AG04450 (cell line): ENCODE results near the gene EFTUD2. TPM values are rescaled to one million over a fixed set of nuclear protein-coding genes. Genes with fewer than 3 reads are reported as not detected.

Experiments
- CTCF ChIA-PET: fragments of 300-600, 350-600 bp; formaldehyde crosslinking; extraction: SDS; loops from one replicate; lab custom pipeline; 2022; ENCODE audit warnings: antibody characterized with exemption, inconsistent platforms; lab: Charles Lee
- POLR2A ChIA-PET: fragments of 350-600 bp; formaldehyde crosslinking; extraction: SDS; loops from one replicate; lab custom pipeline; 2021; ENCODE audit warnings: antibody characterized with exemption, inconsistent platforms; lab: Yijun Ruan, JAX
- DNase-seq: peaks from one replicate; pipeline ENCODE4 v3.0.0-alpha.2; 2011; ENCODE audit warnings: low read depth, low spot score
- H3K27ac ChIP-seq: one replicate; pipeline ENCODE4 v1.5.1; 2012; ENCODE audit warnings: low read depth, low read length, control low read depth
- H3K27me3 ChIP-seq: one replicate; pipeline ENCODE4 v1.6.0; 2012; ENCODE audit warnings: low read length; ENCODE audit not compliant: control insufficient read depth, insufficient read depth
- H3K4me3 ChIP-seq: 2 replicates; pipeline ENCODE4 v1.5.1; 2011; ENCODE audit warnings: mild to moderate bottlenecking, low read depth, low read length, control low read depth
- H3K9me3 ChIP-seq: 2 replicates; pipeline ENCODE4 v1.5.1; 2012; ENCODE audit warnings: low read length; ENCODE audit not compliant: control insufficient read depth, insufficient read depth
- CTCF ChIP-seq: IDR thresholded peaks from 2 replicates; pipeline ENCODE4 v1.5.1; 2011; ENCODE audit warnings: low read depth, low read length, control low read depth, inconsistent platforms
- polyA plus RNA-seq: library from polyadenylated mRNA; depleted of rRNA; stranded (reverse); fragments of >200 nt; gene quantifications from 2 replicates; pipeline ENCODE4 v1.2.3, GENCODE V29; 2011

The EFTUD2 gene
- polyA plus RNA-seq, 1 experiment, result 147 TPM

GRCh38 chr17:44831371-44831770 is 67.9 kb downstream of the EFTUD2 start:
- Histone ChIP-seq H3K27me3 (no peaks in the 10 kb centered on the region), H3K9me3 (no peaks in the 10 kb centered on the region), H3K27ac (no peak overlapping the region), H3K4me3 (no peak overlapping the region)
- TF ChIP-seq CTCF, result no peak
- no peak for DNase-seq
- ChIA-PET CTCF (no interaction called here), POLR2A (no interaction called here)

DNA sequence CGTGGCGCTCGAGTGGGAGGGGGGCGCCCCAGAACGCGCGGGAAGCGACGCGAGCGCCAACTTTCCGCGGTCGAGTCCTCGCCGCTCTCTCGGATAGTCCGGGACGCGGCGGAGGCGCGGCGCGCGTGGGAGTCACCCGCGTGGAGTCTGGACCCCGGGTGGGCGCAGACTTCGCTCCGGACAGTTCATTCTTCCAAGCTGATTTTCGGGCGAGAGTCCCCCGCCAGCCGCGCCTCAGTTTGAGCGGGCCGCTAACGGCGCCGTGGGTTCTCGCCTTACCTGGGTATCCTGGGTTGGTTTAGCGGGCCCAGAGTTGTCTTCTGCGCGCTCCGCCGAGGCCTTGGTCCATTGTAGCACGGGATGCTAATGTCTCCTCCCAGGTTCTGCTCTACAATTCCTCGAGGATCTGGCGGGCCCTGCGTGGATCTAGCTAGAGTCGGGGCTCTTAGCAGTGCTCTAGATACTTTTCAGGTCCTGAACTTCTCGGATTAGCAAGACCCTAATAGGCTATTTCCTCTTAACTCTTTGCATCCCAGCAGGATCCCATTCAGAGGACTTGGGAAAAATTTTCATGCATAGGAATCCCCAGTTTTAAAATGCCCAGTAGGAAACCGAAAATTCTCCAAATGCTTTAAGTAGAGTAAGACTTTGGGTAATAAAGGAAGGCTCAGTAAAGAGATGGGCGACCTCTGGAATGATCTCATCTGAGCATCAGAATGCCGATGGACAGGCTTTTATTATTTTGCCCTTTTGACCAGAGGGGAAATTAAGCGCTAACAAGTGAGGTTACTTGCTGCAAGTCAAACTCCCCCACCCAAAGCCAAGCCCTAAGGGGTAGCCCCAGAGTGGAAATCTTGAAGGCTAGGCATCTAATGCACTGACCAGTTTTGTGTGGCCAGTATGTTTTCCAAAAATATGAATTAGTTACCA is 68.6 kb downstream of the EFTUD2 start:
- Histone ChIP-seq H3K9me3 (no peaks in the 10 kb centered on the region), H3K27ac (peak overlapping the region; percentile 21), H3K4me3 (peak overlapping the region; percentile 79), H3K27me3 (no peaks in the 10 kb centered on the region)
- no peak for TF ChIP-seq CTCF
- DNase-seq, result no peak
- ChIA-PET POLR2A (no interaction called here), CTCF (interaction anchor here (0.5 kb wide), 1 partner anchor 15 kb away, joined by 3 read pairs; no protein-coding TSS in a partner anchor)

DNA sequence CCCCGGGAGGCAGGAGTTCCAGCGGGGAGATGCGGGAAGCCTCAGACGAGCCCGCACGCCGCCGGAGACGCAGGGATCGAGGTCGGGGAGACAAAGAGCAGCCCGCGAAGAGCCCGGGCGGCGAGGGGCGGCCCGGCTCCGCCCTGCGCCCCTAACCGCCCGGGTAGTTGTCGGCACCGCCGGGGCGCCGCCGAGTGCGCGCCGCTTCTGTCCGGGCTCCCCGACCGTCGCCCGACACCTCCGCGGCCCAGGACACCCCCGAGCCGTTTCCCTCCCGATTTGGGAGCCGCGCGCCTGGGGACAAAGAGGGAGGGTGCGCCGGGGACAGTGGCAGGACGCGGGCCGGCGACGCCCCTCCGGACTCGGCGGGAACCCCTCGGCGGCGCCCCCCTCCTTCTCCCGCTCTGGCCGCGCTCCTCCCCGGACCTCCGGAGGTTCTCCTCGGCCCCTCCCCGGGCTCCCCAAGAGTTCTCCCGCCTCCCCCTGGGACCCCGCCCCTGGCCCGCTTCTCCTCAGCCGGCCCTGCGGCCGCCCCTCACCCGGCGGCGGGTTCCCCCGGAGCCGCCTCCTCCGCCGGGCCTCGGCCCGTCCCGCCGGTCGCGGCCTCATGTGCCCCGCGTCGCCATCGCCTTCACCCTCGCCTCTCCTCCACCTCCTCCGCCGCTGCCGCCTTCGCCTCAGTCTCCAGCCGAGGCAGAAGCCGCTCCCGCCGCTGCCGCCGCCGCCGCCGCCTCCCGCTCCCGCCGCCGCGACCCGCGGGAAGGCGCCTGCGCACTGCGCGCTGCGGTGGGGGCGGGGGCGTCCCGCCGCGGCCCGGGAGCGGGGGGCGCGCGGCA is 69.5 kb downstream of the EFTUD2 start, which contains the start of gene GJC1:
Gene GJC1 (minus strand): TSS at position 765 of the 836 bp plus-strand sequence. CDS start 24,470 bp downstream, outside the sequence.
- no peak for DNase-seq
- peak within 1 kb of the TSS; percentile 79 for H3K4me3 ChIP-seq
- no peak for TF ChIP-seq CTCF
- H3K27ac ChIP-seq, result peak within 1 kb of the TSS; percentile 21
- CTCF ChIA-PET, result interaction anchor here (0.5 to 0.6 kb wide), 2 partner anchors 14 to 35 kb away, joined by 3 to 6 read pairs; no protein-coding TSS in a partner anchor
- H3K9me3 ChIP-seq, result no peaks in the 10 kb centered on the region
- POLR2A ChIA-PET, result interaction anchor here (1.6 kb wide), 1 partner anchor 9 kb away, joined by 6 read pairs; no protein-coding TSS in a partner anchor
- H3K27me3 ChIP-seq, result no peaks in the 10 kb centered on the region

GRCh38 chr17:44828919-44829522 is 70.2 kb downstream of the EFTUD2 start:
- Histone ChIP-seq H3K27me3 (no peaks in the 10 kb centered on the region), H3K4me3 (peak overlapping the region; percentile 79), H3K9me3 (no peaks in the 10 kb centered on the region), H3K27ac (no peak overlapping the region)
- ChIA-PET CTCF (interaction anchor here (0.6 to 0.7 kb wide), 2 partner anchors 36 to 49 kb away, joined by 3 to 6 read pairs; no protein-coding TSS in a partner anchor), POLR2A (interaction anchor here (0.6 to 1.6 kb wide), 2 partner anchors 9 to 182 kb away, joined by 6 to 17 read pairs; no protein-coding TSS in a partner anchor)
- no peak for DNase-seq
- no peak for TF ChIP-seq CTCF
